SJSA1 (cell line): ENCODE measurements around the gene TMIGD2. TPM values are rescaled to one million over a fixed set of nuclear protein-coding genes. Genes with fewer than 3 reads are reported as not detected.
"Not testable (repeated sequence)": the region's sequence is repeated elsewhere in the genome, so short reads cannot be mapped to it uniquely, and the experiment has no call there.

Experiments
- DNase-seq, 2 experiments: peaks; one replicate each; pipeline ENCODE4 v3.0.0-alpha.2; 2015 to 2020; ENCODE audit warnings: low spot score in 2 of 2, low read depth in 1 of 2
- H3K27ac ChIP-seq: fragments of 250-450 bp; sonication (Bioruptor Pico); 2 replicates; pipeline ENCODE4 v1.5.1; 2020; ENCODE audit warnings: mild to moderate bottlenecking, moderate library complexity
- H3K27me3 ChIP-seq: fragments of 250-450 bp; sonication (Bioruptor Pico); replicated peaks from 2 replicates; pipeline ENCODE4 v1.5.1; 2020; ENCODE audit warnings: mild to moderate bottlenecking, moderate library complexity
- H3K36me3 ChIP-seq: fragments of 250-450 bp; sonication (Bioruptor Pico); 2 replicates; pipeline ENCODE4 v1.5.1; 2020; ENCODE audit warnings: mild to moderate bottlenecking
- H3K4me1 ChIP-seq: fragments of 250-450 bp; sonication (Bioruptor Pico); replicated peaks from 2 replicates; pipeline ENCODE4 v1.6.1; 2021; ENCODE audit warnings: mild to moderate bottlenecking
- H3K4me3 ChIP-seq: fragments of 250-450 bp; sonication (Bioruptor Pico); 2 replicates; pipeline ENCODE4 v1.5.1; 2020; ENCODE audit warnings: mild to moderate bottlenecking
- H3K9me3 ChIP-seq: fragments of 250-450 bp; sonication (Bioruptor Pico); replicated peaks from 2 replicates; pipeline ENCODE4 v1.5.1; 2020; ENCODE audit warnings: mild to moderate bottlenecking
- total RNA-seq: library from RNA; depleted of rRNA; stranded (reverse); fragments of >200 nt; shearing (Covaris generic); gene quantifications from 2 replicates; pipeline ENCODE4 v1.2.3, GENCODE V29; 2014

The TMIGD2 gene
- total RNA-seq, 1 experiment from 2014 or later = not detected

- no peaks in the 10 kb centered on the region for H3K4me1 ChIP-seq
- no peaks in the 10 kb centered on the region for H3K9me3 ChIP-seq
- peaks cover 4% of the 10 kb centered on the region; the same call in 1 of the 2 replicates for H3K27me3 ChIP-seq
- no peak for DNase-seq
- no peak overlapping the region for H3K4me3 ChIP-seq
- H3K27ac ChIP-seq = no peak overlapping the region
- no peaks in the 10 kb centered on the region for H3K36me3 ChIP-seq
These were observed 4.0 kb downstream of the TMIGD2 start for GRCh38 chr19:4297901-4298809.

DNA sequence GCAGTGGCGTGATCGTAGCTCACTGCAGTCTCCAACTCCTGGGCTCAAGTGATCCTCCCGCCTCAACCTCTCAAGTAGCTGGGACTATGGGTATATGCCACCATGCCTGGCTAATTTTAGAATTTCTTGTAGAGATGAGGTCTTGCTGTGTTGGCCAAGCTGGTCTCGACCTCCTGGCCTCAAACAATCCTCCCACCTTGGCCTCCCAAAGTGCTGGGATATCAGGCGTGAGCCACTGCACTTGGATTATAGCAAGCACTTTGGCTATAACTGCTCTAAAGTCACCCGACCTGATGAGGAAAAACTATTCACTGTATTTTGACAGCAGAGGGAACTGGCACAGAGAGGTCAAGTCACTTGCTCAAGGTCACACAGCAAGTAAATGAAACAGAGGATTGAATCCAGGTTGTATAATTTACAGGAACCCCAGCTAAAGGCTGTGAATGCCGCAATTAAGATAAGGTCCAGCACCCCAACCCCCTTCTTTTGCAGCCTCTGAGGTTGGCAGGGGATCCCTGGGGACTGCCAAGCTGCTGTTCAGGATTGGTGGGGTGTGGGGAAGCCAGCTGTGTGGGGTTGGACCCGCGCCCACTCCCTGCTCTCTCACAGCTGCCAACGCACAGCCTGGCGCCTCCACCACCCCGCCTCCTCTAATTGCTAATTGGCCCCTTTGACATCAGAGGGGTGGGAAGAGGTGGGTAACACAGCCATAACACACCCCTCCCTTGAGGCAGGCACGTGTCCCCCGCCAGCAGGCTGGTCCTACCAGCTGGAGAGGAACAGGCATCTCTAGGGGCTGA, 6.0 kb downstream of the TMIGD2 start:
- H3K27me3 ChIP-seq = peaks cover 4% of the 10 kb centered on the region; the same call in 1 of the 2 replicates
- H3K4me3 ChIP-seq = no peak overlapping the region
- H3K36me3 ChIP-seq = no peaks in the 10 kb centered on the region
- no peak for DNase-seq
- no peak overlapping the region for H3K27ac ChIP-seq
- H3K4me1 ChIP-seq = no peaks in the 10 kb centered on the region
- H3K9me3 ChIP-seq = no peaks in the 10 kb centered on the region

GRCh38 chr19:4294389-4294788, 7.8 kb downstream of the TMIGD2 start:
- Histone ChIP-seq H3K4me1 (no peaks in the 10 kb centered on the region), H3K36me3 (no peaks in the 10 kb centered on the region), H3K27me3 (peaks cover 4% of the 10 kb centered on the region; the same call in 1 of the 2 replicates), H3K4me3 (no peak overlapping the region), H3K9me3 (no peaks in the 10 kb centered on the region), H3K27ac (no peak overlapping the region)
- no peak for DNase-seq

DNA sequence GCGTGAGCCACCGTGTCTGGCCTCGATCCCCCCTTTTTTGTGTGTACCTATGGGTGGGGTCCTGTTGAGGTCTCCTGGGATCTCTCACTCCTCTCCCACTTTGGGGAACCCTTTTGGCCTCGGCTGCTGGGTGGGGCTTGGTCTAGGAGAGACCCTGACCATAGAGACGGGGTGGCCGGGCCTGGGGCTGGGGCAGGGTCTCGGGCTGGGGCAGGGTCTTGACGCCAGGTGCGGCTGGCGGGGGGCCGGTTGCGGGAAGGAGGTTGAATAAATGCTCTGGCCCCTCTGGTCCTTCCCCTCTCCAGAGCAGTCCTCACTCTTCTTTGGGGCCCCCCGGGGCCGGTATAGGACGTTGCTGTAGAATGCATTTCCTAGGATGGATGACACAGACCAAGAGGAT, 9.7 kb downstream of the TMIGD2 start:
- Histone ChIP-seq H3K9me3 (no peaks in the 10 kb centered on the region), H3K27me3 (peaks cover 4% of the 10 kb centered on the region; the same call in 1 of the 2 replicates), H3K27ac (no peak overlapping the region), H3K36me3 (no peaks in the 10 kb centered on the region), H3K4me3 (no peak overlapping the region), H3K4me1 (no peaks in the 10 kb centered on the region)
- DNase-seq = no peak

GRCh38 chr19:4291184-4291732, 10.9 kb downstream of the TMIGD2 start:
- DNase-seq = no peak
- H3K27ac ChIP-seq = no peak overlapping the region
- no peak overlapping the region for H3K4me3 ChIP-seq
- H3K4me1 ChIP-seq = no peaks in the 10 kb centered on the region
- H3K36me3 ChIP-seq = no peaks in the 10 kb centered on the region
- peaks cover 13% of the 10 kb centered on the region for H3K27me3 ChIP-seq
- no peaks in the 10 kb centered on the region for H3K9me3 ChIP-seq

DNA sequence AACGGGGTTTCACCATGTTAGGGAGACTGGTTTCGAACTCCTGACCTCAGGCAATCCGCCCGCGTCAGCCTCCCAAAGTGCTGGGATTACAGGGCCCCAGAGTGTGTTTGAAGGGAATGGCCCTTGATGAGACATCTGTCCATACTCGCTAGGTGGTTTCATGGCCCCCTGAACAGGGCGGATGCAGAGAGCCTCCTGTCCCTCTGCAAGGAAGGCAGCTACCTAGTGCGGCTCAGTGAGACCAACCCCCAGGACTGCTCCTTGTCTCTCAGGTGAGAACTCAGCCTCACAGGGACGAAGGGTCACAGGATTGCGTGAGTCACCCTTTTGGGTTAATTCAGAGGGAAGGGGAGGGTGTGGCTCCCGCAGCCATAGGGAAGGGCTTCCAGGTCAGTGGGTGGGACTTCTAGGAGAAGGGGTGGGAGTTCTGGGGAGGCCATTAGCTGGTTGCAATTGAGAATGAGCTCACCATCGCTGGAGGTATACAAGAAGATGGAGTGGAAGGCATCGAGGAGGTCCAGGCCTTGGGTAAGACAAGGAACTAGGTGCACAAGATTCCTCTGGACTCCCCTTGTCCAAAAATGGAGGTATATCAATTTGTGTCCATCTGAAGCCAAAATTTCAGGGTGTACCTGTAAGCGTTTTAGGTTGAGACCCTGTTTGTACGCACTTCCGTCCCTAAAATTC, 14.0 kb downstream of the TMIGD2 start:
- Histone ChIP-seq H3K4me3 (no peak overlapping the region), H3K9me3 (no peaks in the 10 kb centered on the region), H3K4me1 (no peaks in the 10 kb centered on the region), H3K27ac (no peak overlapping the region), H3K36me3 (no peaks in the 10 kb centered on the region), H3K27me3 (peaks cover 27% of the 10 kb centered on the region)
- DNase-seq = no peak

DNA sequence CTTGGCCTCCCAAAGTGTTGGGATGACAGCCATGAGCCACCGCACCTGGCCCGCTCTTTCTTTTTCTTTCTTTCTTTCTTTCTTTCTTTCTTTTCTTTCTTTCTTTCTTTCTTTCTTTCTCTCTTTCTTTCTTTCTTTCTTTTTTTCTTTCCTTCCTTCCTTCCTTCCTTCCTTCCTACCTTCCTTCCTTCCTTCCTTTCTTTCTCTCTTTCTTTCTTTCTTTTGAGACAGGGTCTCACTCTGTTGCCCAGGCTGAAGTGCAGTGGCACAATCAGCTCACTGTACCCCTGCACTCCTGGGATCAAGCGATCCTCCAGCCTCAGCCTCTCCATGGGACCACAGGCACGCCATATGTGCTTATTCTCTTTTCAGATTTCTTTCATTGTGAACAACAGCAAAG, 16.0 kb downstream of the TMIGD2 start:
- H3K27me3 ChIP-seq = peaks cover 47% of the 10 kb centered on the region
- H3K9me3 ChIP-seq, H3K4me3 ChIP-seq, DNase-seq, H3K4me1 ChIP-seq, H3K36me3 ChIP-seq, H3K27ac ChIP-seq: not testable (repeated sequence)

- Histone ChIP-seq H3K27me3 (peaks cover 58% of the 10 kb centered on the region), H3K27ac (no peak overlapping the region), H3K4me1 (no peaks in the 10 kb centered on the region), H3K4me3 (no peak overlapping the region), H3K36me3 (no peaks in the 10 kb centered on the region), H3K9me3 (no peaks in the 10 kb centered on the region)
- DNase-seq = no peak
These were observed 17.2 kb downstream of the TMIGD2 start for GRCh38 chr19:4284974-4285373.

DNA sequence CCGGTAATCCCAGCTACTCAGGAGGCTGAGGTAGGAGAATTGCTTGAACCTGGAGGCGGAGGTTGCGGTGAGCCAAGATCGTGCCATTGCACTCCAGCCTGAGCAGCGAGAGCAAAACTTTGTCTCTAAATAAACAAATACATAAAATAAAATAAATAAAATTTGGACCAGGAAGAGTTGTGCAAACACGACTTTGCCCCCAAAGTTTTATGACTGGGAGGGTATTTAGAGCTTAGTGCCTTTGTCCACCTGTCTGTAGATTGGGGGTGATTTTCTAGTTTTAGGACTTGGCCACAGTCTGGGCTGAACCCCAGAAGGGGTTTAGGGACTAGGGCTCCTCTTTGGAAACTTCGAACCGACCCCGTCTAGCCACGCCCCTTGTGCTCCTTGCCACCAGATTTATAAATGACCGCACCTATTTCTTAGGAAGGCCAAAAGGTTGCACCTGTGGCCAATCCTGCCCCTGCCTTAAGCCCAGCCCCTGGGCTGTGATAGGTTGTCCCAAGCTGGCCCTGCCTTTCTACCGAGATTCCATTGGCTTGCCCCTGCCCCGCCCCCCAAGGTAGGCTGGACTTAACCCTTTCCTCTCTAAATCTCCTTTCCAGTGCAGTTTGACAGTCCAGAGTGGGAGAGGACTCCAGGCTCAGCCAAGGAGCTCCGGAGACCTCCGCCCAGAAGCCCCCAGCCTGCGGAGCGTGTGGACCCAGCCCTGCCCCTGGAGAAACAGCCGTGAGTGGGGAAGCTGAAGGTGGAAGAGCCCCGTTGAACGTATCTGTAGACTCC, 17.8 kb downstream of the TMIGD2 start:
- DNase-seq = no peak
- no peaks in the 10 kb centered on the region for H3K36me3 ChIP-seq
- peaks cover 64% of the 10 kb centered on the region for H3K27me3 ChIP-seq
- H3K9me3 ChIP-seq = no peaks in the 10 kb centered on the region
- H3K4me3 ChIP-seq = no peak overlapping the region
- no peaks in the 10 kb centered on the region for H3K4me1 ChIP-seq
- H3K27ac ChIP-seq = no peak overlapping the region

GRCh38 chr19:4279530-4280422, 22.4 kb downstream of the TMIGD2 start:
- H3K4me3 ChIP-seq = no peak overlapping the region
- no peaks in the 10 kb centered on the region for H3K36me3 ChIP-seq
- no peak overlapping the region for H3K27ac ChIP-seq
- no peaks in the 10 kb centered on the region for H3K9me3 ChIP-seq
- peaks cover 67% of the 10 kb centered on the region for H3K27me3 ChIP-seq
- DNase-seq = no peak
- H3K4me1 ChIP-seq = no peaks in the 10 kb centered on the region

GRCh38 chr19:4279267-4279529, 23.0 kb downstream of the TMIGD2 start:
- Histone ChIP-seq H3K36me3 (no peaks in the 10 kb centered on the region), H3K4me1 (no peaks in the 10 kb centered on the region), H3K27me3 (peaks cover 61% of the 10 kb centered on the region), H3K4me3 (no peak overlapping the region), H3K27ac (no peak overlapping the region), H3K9me3 (no peaks in the 10 kb centered on the region)
- DNase-seq = no peak

- no peaks in the 10 kb centered on the region for H3K4me1 ChIP-seq
- no peak within 1 kb of the TSS for H3K27ac ChIP-seq
- no peaks in the 10 kb centered on the region for H3K9me3 ChIP-seq
- H3K36me3 ChIP-seq = no peaks in the 10 kb centered on the region
- peaks cover 55% of the 10 kb centered on the region for H3K27me3 ChIP-seq
- no peak for DNase-seq
- H3K4me3 ChIP-seq = no peak within 1 kb of the TSS
These were observed 23.5 kb downstream of the TMIGD2 start, which contains the start of gene SHD for GRCh38 chr19:4278419-4279266. Gene SHD, plus strand, starts transcription at chr19:4279266. Its CDS starts 798 bp downstream, at chr19:4280064.
